Keratinocyte (primary cell): Measurements from ENCODE around the gene ALPK1.

Experiments
- CTCF ChIP-seq, 3 experiments: IDR thresholded peaks in 1 of 3; conservative IDR thresholded peaks in 1 of 3; optimal IDR thresholded peaks in 1 of 3; 2 replicates in 2 of 3; 3 replicates in 1 of 3; pipeline versions ENCODE3 to v1.5.1; 2011; ENCODE audit warnings: low read length in 3 of 3, mild to moderate bottlenecking in 3 of 3, moderate library complexity in 2 of 3, control low read depth in 1 of 3, inconsistent platforms in 1 of 3; ENCODE audit not compliant: insufficient read depth in 2 of 3; ENCODE audit errors: extremely low read depth in 1 of 3
- EZH2 ChIP-seq: IDR thresholded peaks from one replicate; pipeline ENCODE4 v1.6.1; 2012; ENCODE audit warnings: inconsistent platforms, mild to moderate bottlenecking, low read length, moderate library complexity

GRCh38 chr4:112311516-112311915, 14.3 kb downstream of the ALPK1 start:
- TF ChIP-seq CTCF (optimal IDR thresholded peaks at IDR 0.05 in 1 of 3, IDR thresholded peaks at IDR 0.05 in 1 of 3, conservative IDR thresholded peaks at IDR 0.05 in 1 of 3; ENCODE audit: extremely low read depth in 1 of 3, insufficient read depth in 2 of 3, low read length in 3 of 3), result no peak
- no peak for TF ChIP-seq EZH2
